Measurements from ENCODE around the gene LHPP. TPM values are rescaled to one million over a fixed set of nuclear protein-coding genes. Genes with fewer than 3 reads are reported as not detected.

The LHPP gene
- total and polyA plus RNA-seq, 2 experiments from 2014 or later: 27.4 to 40.2 TPM

DNA sequence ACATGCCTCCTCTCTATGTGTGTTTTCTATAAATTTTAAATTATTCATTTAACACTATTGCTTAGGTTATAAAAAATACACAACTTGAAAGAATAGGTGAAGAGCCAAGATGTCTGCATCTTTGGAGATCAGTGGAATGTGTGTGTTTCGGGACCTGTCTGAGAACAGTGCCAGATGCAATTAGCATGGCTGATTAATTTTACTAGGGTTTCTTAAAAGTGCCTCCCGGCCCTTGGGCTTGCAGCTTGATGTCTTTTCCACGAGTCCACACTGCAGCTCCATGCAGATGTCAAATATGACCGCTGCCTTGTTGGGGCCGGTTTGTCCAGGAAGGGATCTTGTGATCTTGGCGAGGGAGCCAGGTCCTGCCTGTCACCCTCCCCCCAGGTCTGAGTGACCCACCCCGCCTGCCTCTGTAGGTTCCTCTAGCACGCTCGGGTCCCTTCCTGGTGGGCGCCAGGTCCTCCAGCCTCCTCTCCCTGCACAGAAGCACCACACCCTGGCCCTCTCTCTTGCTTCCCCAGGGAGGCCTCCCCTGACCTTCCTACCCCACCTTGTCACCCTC, 20.7 kb downstream of the LHPP start:
- H3K4me1 Mint-ChIP-seq: peaks cover 32% of the 10 kb centered on the region
- TF ChIP-seq STAT1 (IDR thresholded peaks at IDR 0.05; ENCODE audit: unreplicated experiment) (no peak), CREB1 (CRISPR knock-in tag; IDR thresholded peaks at IDR 0.05; ENCODE audit: low read depth) (no peak), ZNF331 (CRISPR knock-in tag; IDR thresholded peaks at IDR 0.05; ENCODE audit: low read depth) (no peak), EZH2phosphoT487 (IDR thresholded peaks at IDR 0.05; ENCODE audit: unreplicated experiment) (no peak), JUNB (IDR thresholded peaks at IDR 0.05; ENCODE audit: unreplicated experiment) (no peak), POLR2AphosphoS5 (IDR thresholded peaks at IDR 0.05; ENCODE audit: low read depth) (no peak), EZH2 (IDR thresholded peaks at IDR 0.05; ENCODE audit: low read depth, unreplicated experiment) (no peak)
- TF ChIP-seq, protein P1, sequence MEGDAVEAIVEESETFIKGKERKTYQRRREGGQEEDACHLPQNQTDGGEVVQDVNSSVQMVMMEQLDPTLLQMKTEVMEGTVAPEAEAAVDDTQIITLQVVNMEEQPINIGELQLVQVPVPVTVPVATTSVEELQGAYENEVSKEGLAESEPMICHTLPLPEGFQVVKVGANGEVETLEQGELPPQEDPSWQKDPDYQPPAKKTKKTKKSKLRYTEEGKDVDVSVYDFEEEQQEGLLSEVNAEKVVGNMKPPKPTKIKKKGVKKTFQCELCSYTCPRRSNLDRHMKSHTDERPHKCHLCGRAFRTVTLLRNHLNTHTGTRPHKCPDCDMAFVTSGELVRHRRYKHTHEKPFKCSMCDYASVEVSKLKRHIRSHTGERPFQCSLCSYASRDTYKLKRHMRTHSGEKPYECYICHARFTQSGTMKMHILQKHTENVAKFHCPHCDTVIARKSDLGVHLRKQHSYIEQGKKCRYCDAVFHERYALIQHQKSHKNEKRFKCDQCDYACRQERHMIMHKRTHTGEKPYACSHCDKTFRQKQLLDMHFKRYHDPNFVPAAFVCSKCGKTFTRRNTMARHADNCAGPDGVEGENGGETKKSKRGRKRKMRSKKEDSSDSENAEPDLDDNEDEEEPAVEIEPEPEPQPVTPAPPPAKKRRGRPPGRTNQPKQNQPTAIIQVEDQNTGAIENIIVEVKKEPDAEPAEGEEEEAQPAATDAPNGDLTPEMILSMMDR (conservative IDR thresholded peaks at IDR 0.05; ENCODE audit: low read depth in 2 of 2): no peak
- TF ChIP-seq, protein P2, sequence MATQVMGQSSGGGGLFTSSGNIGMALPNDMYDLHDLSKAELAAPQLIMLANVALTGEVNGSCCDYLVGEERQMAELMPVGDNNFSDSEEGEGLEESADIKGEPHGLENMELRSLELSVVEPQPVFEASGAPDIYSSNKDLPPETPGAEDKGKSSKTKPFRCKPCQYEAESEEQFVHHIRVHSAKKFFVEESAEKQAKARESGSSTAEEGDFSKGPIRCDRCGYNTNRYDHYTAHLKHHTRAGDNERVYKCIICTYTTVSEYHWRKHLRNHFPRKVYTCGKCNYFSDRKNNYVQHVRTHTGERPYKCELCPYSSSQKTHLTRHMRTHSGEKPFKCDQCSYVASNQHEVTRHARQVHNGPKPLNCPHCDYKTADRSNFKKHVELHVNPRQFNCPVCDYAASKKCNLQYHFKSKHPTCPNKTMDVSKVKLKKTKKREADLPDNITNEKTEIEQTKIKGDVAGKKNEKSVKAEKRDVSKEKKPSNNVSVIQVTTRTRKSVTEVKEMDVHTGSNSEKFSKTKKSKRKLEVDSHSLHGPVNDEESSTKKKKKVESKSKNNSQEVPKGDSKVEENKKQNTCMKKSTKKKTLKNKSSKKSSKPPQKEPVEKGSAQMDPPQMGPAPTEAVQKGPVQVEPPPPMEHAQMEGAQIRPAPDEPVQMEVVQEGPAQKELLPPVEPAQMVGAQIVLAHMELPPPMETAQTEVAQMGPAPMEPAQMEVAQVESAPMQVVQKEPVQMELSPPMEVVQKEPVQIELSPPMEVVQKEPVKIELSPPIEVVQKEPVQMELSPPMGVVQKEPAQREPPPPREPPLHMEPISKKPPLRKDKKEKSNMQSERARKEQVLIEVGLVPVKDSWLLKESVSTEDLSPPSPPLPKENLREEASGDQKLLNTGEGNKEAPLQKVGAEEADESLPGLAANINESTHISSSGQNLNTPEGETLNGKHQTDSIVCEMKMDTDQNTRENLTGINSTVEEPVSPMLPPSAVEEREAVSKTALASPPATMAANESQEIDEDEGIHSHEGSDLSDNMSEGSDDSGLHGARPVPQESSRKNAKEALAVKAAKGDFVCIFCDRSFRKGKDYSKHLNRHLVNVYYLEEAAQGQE (IDR thresholded peaks at IDR 0.05; ENCODE audit: unreplicated experiment): no peak
- TF ChIP-seq, protein P3, sequence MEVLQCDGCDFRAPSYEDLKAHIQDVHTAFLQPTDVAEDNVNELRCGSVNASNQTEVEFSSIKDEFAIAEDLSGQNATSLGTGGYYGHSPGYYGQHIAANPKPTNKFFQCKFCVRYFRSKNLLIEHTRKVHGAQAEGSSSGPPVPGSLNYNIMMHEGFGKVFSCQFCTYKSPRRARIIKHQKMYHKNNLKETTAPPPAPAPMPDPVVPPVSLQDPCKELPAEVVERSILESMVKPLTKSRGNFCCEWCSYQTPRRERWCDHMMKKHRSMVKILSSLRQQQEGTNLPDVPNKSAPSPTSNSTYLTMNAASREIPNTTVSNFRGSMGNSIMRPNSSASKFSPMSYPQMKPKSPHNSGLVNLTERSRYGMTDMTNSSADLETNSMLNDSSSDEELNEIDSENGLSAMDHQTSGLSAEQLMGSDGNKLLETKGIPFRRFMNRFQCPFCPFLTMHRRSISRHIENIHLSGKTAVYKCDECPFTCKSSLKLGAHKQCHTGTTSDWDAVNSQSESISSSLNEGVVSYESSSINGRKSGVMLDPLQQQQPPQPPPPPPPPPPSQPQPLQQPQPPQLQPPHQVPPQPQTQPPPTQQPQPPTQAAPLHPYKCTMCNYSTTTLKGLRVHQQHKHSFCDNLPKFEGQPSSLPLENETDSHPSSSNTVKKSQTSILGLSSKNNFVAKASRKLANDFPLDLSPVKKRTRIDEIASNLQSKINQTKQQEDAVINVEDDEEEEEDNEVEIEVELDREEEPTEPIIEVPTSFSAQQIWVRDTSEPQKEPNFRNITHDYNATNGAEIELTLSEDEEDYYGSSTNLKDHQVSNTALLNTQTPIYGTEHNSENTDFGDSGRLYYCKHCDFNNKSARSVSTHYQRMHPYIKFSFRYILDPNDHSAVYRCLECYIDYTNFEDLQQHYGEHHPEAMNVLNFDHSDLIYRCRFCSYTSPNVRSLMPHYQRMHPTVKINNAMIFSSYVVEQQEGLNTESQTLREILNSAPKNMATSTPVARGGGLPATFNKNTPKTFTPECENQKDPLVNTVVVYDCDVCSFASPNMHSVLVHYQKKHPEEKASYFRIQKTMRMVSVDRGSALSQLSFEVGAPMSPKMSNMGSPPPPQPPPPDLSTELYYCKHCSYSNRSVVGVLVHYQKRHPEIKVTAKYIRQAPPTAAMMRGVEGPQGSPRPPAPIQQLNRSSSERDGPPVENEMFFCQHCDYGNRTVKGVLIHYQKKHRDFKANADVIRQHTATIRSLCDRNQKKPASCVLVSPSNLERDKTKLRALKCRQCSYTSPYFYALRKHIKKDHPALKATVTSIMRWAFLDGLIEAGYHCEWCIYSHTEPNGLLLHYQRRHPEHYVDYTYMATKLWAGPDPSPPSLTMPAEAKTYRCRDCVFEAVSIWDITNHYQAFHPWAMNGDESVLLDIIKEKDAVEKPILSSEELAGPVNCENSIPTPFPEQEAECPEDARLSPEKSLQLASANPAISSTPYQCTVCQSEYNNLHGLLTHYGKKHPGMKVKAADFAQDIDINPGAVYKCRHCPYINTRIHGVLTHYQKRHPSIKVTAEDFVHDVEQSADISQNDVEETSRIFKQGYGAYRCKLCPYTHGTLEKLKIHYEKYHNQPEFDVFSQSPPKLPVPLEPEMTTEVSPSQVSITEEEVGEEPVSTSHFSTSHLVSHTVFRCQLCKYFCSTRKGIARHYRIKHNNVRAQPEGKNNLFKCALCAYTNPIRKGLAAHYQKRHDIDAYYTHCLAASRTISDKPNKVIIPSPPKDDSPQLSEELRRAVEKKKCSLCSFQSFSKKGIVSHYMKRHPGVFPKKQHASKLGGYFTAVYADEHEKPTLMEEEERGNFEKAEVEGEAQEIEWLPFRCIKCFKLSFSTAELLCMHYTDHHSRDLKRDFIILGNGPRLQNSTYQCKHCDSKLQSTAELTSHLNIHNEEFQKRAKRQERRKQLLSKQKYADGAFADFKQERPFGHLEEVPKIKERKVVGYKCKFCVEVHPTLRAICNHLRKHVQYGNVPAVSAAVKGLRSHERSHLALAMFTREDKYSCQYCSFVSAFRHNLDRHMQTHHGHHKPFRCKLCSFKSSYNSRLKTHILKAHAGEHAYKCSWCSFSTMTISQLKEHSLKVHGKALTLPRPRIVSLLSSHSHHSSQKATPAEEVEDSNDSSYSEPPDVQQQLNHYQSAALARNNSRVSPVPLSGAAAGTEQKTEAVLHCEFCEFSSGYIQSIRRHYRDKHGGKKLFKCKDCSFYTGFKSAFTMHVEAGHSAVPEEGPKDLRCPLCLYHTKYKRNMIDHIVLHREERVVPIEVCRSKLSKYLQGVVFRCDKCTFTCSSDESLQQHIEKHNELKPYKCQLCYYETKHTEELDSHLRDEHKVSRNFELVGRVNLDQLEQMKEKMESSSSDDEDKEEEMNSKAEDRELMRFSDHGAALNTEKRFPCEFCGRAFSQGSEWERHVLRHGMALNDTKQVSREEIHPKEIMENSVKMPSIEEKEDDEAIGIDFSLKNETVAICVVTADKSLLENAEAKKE (CRISPR knock-in tag; IDR thresholded peaks at IDR 0.05): no peak
- no peak overlapping the region for H3K27ac Mint-ChIP-seq
- H4K20me1 ChIP-seq (replicated peaks; ENCODE audit: insufficient read depth): no peaks in the 10 kb centered on the region
- H3K4me1 ChIP-seq (ENCODE audit: insufficient read depth): peaks cover 32% of the 10 kb centered on the region
- 0 out of 2 replicates have a peak overlapping the region, but pooled peaks have one; percentile 55 for H3K27ac ChIP-seq (ENCODE audit: low read depth)
- H3K79me2 ChIP-seq (replicated peaks; ENCODE audit: insufficient read depth): no peaks in the 10 kb centered on the region; the same call in 1 of the 2 replicates
- no peak overlapping the region for H3K4me2 ChIP-seq
- no peak overlapping the region for H3K4me3 ChIP-seq
- peaks cover 19% of the 10 kb centered on the region for H3K9me3 Mint-ChIP-seq
- H3K4me3 Mint-ChIP-seq: no peak overlapping the region
- H3K36me3 Mint-ChIP-seq (ENCODE audit: low read depth): peaks cover 40% of the 10 kb centered on the region
- no peaks in the 10 kb centered on the region for H3K9me2 ChIP-seq (ENCODE audit: insufficient read depth)
- H3F3A ChIP-seq (replicated peaks; ENCODE audit: low read depth): no peaks in the 10 kb centered on the region
- H3K27me3 Mint-ChIP-seq (ENCODE audit: insufficient read depth, low read depth, poor library complexity): peaks cover 6% of the 10 kb centered on the region
- ATAC-seq (no peak), DNase-seq (ENCODE audit: low spot score) (no peak)
- no peaks in the 10 kb centered on the region for H3K27me3 ChIP-seq (ENCODE audit: insufficient read depth)
- no peak overlapping the region for H2AFZ ChIP-seq
- no peaks in the 10 kb centered on the region for H3K36me3 ChIP-seq (ENCODE audit: insufficient read depth)

Measured in GM23338 (cell line).